Neural cell (in vitro differentiated cells): ENCODE data around the gene LRRC74A. TPM values are rescaled to one million over a fixed set of nuclear protein-coding genes. Genes with fewer than 3 reads are reported as not detected.

Experiments
- H2AFZ ChIP-seq: fragments of 200-600, 300-800 bp; sonication (generic), shearing (Covaris generic); 2 replicates; pipeline ENCODE4 v1.6.0; 2014; ENCODE audit warnings: low read depth, mild to moderate bottlenecking, antibody characterized with exemption, low read length, moderate library complexity
- H3F3A ChIP-seq: fragments of 200-600 bp; shearing (Covaris generic); 2 replicates; pipeline ENCODE4 v1.6.1; 2016; ENCODE audit warnings: mild to moderate bottlenecking, moderate library complexity, mixed read lengths, antibody characterized with exemption, low read length; ENCODE audit not compliant: insufficient read depth, poor library complexity, severe bottlenecking
- H3K27ac ChIP-seq: fragments of 200-600, 300-800 bp; sonication (generic), shearing (Covaris generic); 2 replicates; pipeline ENCODE4 v1.5.1; 2014; ENCODE audit warnings: mild to moderate bottlenecking, low read length, moderate library complexity
- H3K27me3 ChIP-seq: fragments of 300-800, 200-600 bp; sonication (generic), shearing (Covaris generic); 2 replicates; pipeline ENCODE4 v1.6.0; 2014; ENCODE audit warnings: mild to moderate bottlenecking, low read depth, low read length, moderate library complexity; ENCODE audit not compliant: insufficient read depth
- H3K36me3 ChIP-seq: fragments of 300-800, 200-600 bp; sonication (generic), shearing (Covaris generic); 2 replicates; pipeline ENCODE4 v1.5.1; 2014; ENCODE audit warnings: mild to moderate bottlenecking, antibody characterized with exemption, low read length, moderate library complexity; ENCODE audit not compliant: insufficient read depth
- H3K4me2 ChIP-seq: fragments of 300-800, 200-600 bp; sonication (generic), shearing (Covaris generic); 2 replicates; pipeline ENCODE4 v1.6.0; 2014; ENCODE audit warnings: mild to moderate bottlenecking, low read length
- H3K4me3 ChIP-seq: fragments of 300-800, 200-600 bp; sonication (generic), shearing (Covaris generic); 2 replicates; pipeline ENCODE4 v1.5.1; 2014; ENCODE audit warnings: mild to moderate bottlenecking, low read length, moderate library complexity
- H3K79me2 ChIP-seq: fragments of 200-600 bp; shearing (Covaris generic); replicated peaks from 2 replicates; pipeline ENCODE4 v1.6.0; 2014; ENCODE audit warnings: mild to moderate bottlenecking, low read length, moderate library complexity; ENCODE audit not compliant: insufficient read depth
- H3K9ac ChIP-seq: fragments of 300-800, 200-600 bp; sonication (generic), shearing (Covaris generic); 2 replicates; pipeline ENCODE4 v1.6.1; 2016; ENCODE audit warnings: mild to moderate bottlenecking, low read length, mixed read lengths
- H3K9me2 ChIP-seq: fragments of 200-600 bp; shearing (Covaris generic); 2 replicates; pipeline ENCODE4 v1.6.1; 2016; ENCODE audit warnings: mild to moderate bottlenecking, low read length, mixed read lengths; ENCODE audit not compliant: insufficient read depth
- H3K9me3 ChIP-seq: fragments of 200-600, 300-800 bp; sonication (generic), shearing (Covaris generic); 2 replicates; pipeline ENCODE4 v1.6.1; 2016; ENCODE audit warnings: mild to moderate bottlenecking, mixed run types, low read length, moderate library complexity, mixed read lengths
- H4K20me1 ChIP-seq: fragments of 200-600 bp; shearing (Covaris generic); 2 replicates; pipeline ENCODE4 v1.6.1; 2016; ENCODE audit warnings: mild to moderate bottlenecking, mixed run types; ENCODE audit not compliant: insufficient read depth
- CTCF ChIP-seq: fragments of 450-650 bp; IDR thresholded peaks from 2 replicates; pipeline ENCODE4 v1.5.1; 2014; ENCODE audit warnings: antibody characterized with exemption, mild to moderate bottlenecking, moderate library complexity; ENCODE audit not compliant: poor library complexity, severe bottlenecking
- EP300 ChIP-seq: fragments of 450-650 bp; conservative IDR thresholded peaks from 2 replicates; pipeline ENCODE4 v1.6.1; 2014; ENCODE audit warnings: antibody characterized with exemption, mild to moderate bottlenecking, moderate library complexity; ENCODE audit not compliant: poor library complexity, severe bottlenecking
- EZH2 ChIP-seq: fragments of 200-600, 300-800 bp; shearing (Covaris generic), sonication (generic); IDR thresholded peaks from 2 replicates; pipeline ENCODE4 v1.6.1; 2014; ENCODE audit warnings: antibody characterized with exemption, low read length, borderline replicate concordance, mild to moderate bottlenecking; ENCODE audit not compliant: insufficient read depth, poor library complexity, severe bottlenecking
- MXI1 ChIP-seq: fragments of 450-650 bp; conservative IDR thresholded peaks from 2 replicates; pipeline ENCODE4 v1.6.1; 2014; ENCODE audit warnings: antibody characterized with exemption, mild to moderate bottlenecking; ENCODE audit not compliant: poor library complexity, severe bottlenecking
- POLR2AphosphoS5 ChIP-seq: IDR thresholded peaks from 2 replicates; pipeline ENCODE4 v1.6.1; 2012
- RAD21 ChIP-seq: fragments of 450-650 bp; conservative IDR thresholded peaks from 2 replicates; pipeline ENCODE4 v1.6.1; 2014; ENCODE audit warnings: antibody characterized with exemption, mild to moderate bottlenecking, moderate library complexity
- REST ChIP-seq: IDR thresholded peaks from 2 replicates; pipeline ENCODE4 v1.6.1; 2012; ENCODE audit warnings: borderline replicate concordance
- SMC3 ChIP-seq: fragments of 450-650 bp; conservative IDR thresholded peaks from 2 replicates; pipeline ENCODE4 v1.6.1; 2014; ENCODE audit warnings: antibody characterized with exemption, mild to moderate bottlenecking, moderate library complexity; ENCODE audit not compliant: poor library complexity
- TAF1 ChIP-seq: IDR thresholded peaks from 2 replicates; pipeline ENCODE4 v1.6.1; 2012; ENCODE audit warnings: low read depth
- polyA plus RNA-seq: library from polyadenylated mRNA; depleted of rRNA; stranded (reverse); fragments of >200 nt; gene quantifications from 2 replicates; pipeline ENCODE4 v1.2.3, GENCODE V29; 2014

LRRC74A gene
- polyA plus RNA-seq, 1 donor from 2014 or later, result not detected

GRCh38 chr14:76884394-76884793, 58.2 kb downstream of the LRRC74A start:
- Histone ChIP-seq H3K9ac (no peak overlapping the region), H3K27ac (no peak overlapping the region), H4K20me1 (no peaks in the 10 kb centered on the region), H3K4me3 (no peak overlapping the region), H3F3A (no peaks in the 10 kb centered on the region), H3K9me2 (no peaks in the 10 kb centered on the region), H3K36me3 (no peaks in the 10 kb centered on the region), H2AFZ (no peak overlapping the region), H3K4me2 (no peak overlapping the region), H3K9me3 (no peaks in the 10 kb centered on the region), H3K27me3 (no peaks in the 10 kb centered on the region), H3K79me2 (no peaks in the 10 kb centered on the region)
- TF ChIP-seq POLR2AphosphoS5 (no peak), TAF1 (no peak), CTCF (no peak), SMC3 (no peak), EZH2 (no peak), RAD21 (no peak), EP300 (no peak), REST (no peak), MXI1 (no peak)

- Histone ChIP-seq H3K4me2 (no peak overlapping the region), H3K36me3 (no peaks in the 10 kb centered on the region), H3F3A (no peaks in the 10 kb centered on the region), H3K9me3 (no peaks in the 10 kb centered on the region), H3K4me3 (no peak overlapping the region), H4K20me1 (no peaks in the 10 kb centered on the region), H3K9me2 (no peaks in the 10 kb centered on the region), H3K27me3 (no peaks in the 10 kb centered on the region), H3K27ac (no peak overlapping the region), H3K9ac (no peak overlapping the region), H2AFZ (no peak overlapping the region), H3K79me2 (no peaks in the 10 kb centered on the region)
- no peak for TF ChIP-seq TAF1
Measured at GRCh38 chr14:76884853-76885276, 58.7 kb downstream of the LRRC74A start.

- Histone ChIP-seq H4K20me1 (no peaks in the 10 kb centered on the region), H3F3A (no peaks in the 10 kb centered on the region), H3K9ac (no peak overlapping the region), H3K79me2 (no peaks in the 10 kb centered on the region), H2AFZ (no peak overlapping the region), H3K27me3 (no peaks in the 10 kb centered on the region), H3K9me3 (no peaks in the 10 kb centered on the region), H3K27ac (no peak overlapping the region), H3K4me3 (no peak overlapping the region), H3K9me2 (no peaks in the 10 kb centered on the region), H3K36me3 (no peaks in the 10 kb centered on the region), H3K4me2 (no peak overlapping the region)
- TF ChIP-seq CTCF (no peak), EP300 (no peak), MXI1 (no peak), EZH2 (no peak), POLR2AphosphoS5 (no peak), RAD21 (no peak), TAF1 (no peak)
Measured at GRCh38 chr14:76887191-76887590, 61.0 kb downstream of the LRRC74A start.
